HG02571 (cell line): ENCODE measurements around the gene RPS6KA2.

Experiments used
- ATAC-seq: cut with Tn5 transposase; IDR thresholded peaks from one replicate; pipeline ENCODE4 v1.9.1; 2021; ENCODE audit warnings: mild to moderate bottlenecking, moderate library complexity; ENCODE audit not compliant: unreplicated experiment

The RPS6KA2 gene

GRCh38 chr6:166507809-166508564 lies 119.1 kb downstream of the RPS6KA2 start:
- no peak for ATAC-seq

- ATAC-seq = no peak
Measured at GRCh38 chr6:166507380-166507779, 119.7 kb downstream of the RPS6KA2 start.

- no peak for ATAC-seq
Measured at GRCh38 chr6:166505133-166505905, 121.7 kb downstream of the RPS6KA2 start.

GRCh38 chr6:166504100-166504499 lies 123.0 kb downstream of the RPS6KA2 start:
- ATAC-seq = no peak

- ATAC-seq = no peak
Measured at GRCh38 chr6:166503167-166503744, 123.8 kb downstream of the RPS6KA2 start.

- no peak for ATAC-seq
Measured at GRCh38 chr6:166502453-166502852, 124.6 kb downstream of the RPS6KA2 start.

- ATAC-seq = no peak
Measured at GRCh38 chr6:166501246-166501645, 125.8 kb downstream of the RPS6KA2 start.

- ATAC-seq = no peak
Measured at GRCh38 chr6:166500246-166500645, 126.8 kb downstream of the RPS6KA2 start.

GRCh38 chr6:166499350-166500163 lies 127.5 kb downstream of the RPS6KA2 start:
- no peak for ATAC-seq

GRCh38 chr6:166498661-166499349 lies 128.2 kb downstream of the RPS6KA2 start:
- no peak for ATAC-seq

- no peak for ATAC-seq
Measured at GRCh38 chr6:166498228-166498627, 128.8 kb downstream of the RPS6KA2 start.

- ATAC-seq = no peak
Measured at GRCh38 chr6:166497087-166497899, 129.8 kb downstream of the RPS6KA2 start.

- no peak for ATAC-seq
Measured at GRCh38 chr6:166496460-166496859, 130.6 kb downstream of the RPS6KA2 start.

- no peak for ATAC-seq
Measured at GRCh38 chr6:166495487-166496314, 131.3 kb downstream of the RPS6KA2 start.

GRCh38 chr6:166494757-166495486 lies 132.1 kb downstream of the RPS6KA2 start:
- no peak for ATAC-seq

GRCh38 chr6:166494101-166494441 lies 133.0 kb downstream of the RPS6KA2 start:
- ATAC-seq = no peak

GRCh38 chr6:166493427-166494100 lies 133.5 kb downstream of the RPS6KA2 start:
- no peak for ATAC-seq
